Central memory CD8-positive, alpha-beta T cell (primary cell): ENCODE results near the gene BNC2.

ENCODE experiments used
- ATAC-seq: fragments of 150-1000 bp; cut with Tn5 transposase; replicated peaks from 2 replicates; pipeline ENCODE4 v1.10.0; 2022; ENCODE audit warnings: mild to moderate bottlenecking, moderate FRiP score, moderate number of reproducible peaks; ENCODE audit not compliant: poor library complexity, severe bottlenecking; ENCODE audit errors: extremely low read depth
- DNase-seq, 2 donors: peaks; one replicate each; pipeline ENCODE4 v3.0.0; 2021; ENCODE audit warnings: low spot score in 2 of 2
- H3K27ac Mint-ChIP-seq: one replicate; pipeline ENCODE4 v1.8.0; 2022; ENCODE audit warnings: low read depth, mild to moderate bottlenecking, moderate library complexity, mixed read lengths
- H3K27me3 Mint-ChIP-seq: one replicate; pipeline ENCODE4 v1.8.0; 2022; ENCODE audit warnings: mixed read lengths
- H3K36me3 Mint-ChIP-seq: one replicate; pipeline ENCODE4 v1.8.0; 2022; ENCODE audit warnings: mild to moderate bottlenecking, moderate library complexity, mixed read lengths; ENCODE audit not compliant: insufficient read depth
- H3K4me1 Mint-ChIP-seq: one replicate; pipeline ENCODE4 v1.8.0; 2022; ENCODE audit warnings: mixed read lengths
- H3K4me3 Mint-ChIP-seq: one replicate; pipeline ENCODE4 v1.8.0; 2022; ENCODE audit warnings: mild to moderate bottlenecking, moderate library complexity, mixed read lengths
- H3K9me3 Mint-ChIP-seq: one replicate; pipeline ENCODE4 v1.8.0; 2022; ENCODE audit warnings: mixed read lengths

BNC2 gene

GRCh38 chr9:16459421-16460148 is 410.9 kb downstream of the BNC2 start:
- ATAC-seq (no peak), DNase-seq (no peak)
- H3K27me3 Mint-ChIP-seq = no peaks in the 10 kb centered on the region
- no peak overlapping the region for H3K4me3 Mint-ChIP-seq
- H3K27ac Mint-ChIP-seq = no peak overlapping the region
- no peaks in the 10 kb centered on the region for H3K9me3 Mint-ChIP-seq
- no peaks in the 10 kb centered on the region for H3K4me1 Mint-ChIP-seq
- no peaks in the 10 kb centered on the region for H3K36me3 Mint-ChIP-seq

- H3K27ac Mint-ChIP-seq = no peak overlapping the region
- ATAC-seq (no peak), DNase-seq (no peak)
Observed at GRCh38 chr9:16458696-16459420, 411.6 kb downstream of the BNC2 start.

GRCh38 chr9:16455842-16456241 is 414.6 kb downstream of the BNC2 start:
- peaks cover 3% of the 10 kb centered on the region for H3K36me3 Mint-ChIP-seq
- H3K27ac Mint-ChIP-seq = no peak overlapping the region
- H3K4me3 Mint-ChIP-seq = no peak overlapping the region
- DNase-seq (no peak), ATAC-seq (no peak)
- no peaks in the 10 kb centered on the region for H3K4me1 Mint-ChIP-seq
- no peaks in the 10 kb centered on the region for H3K27me3 Mint-ChIP-seq
- no peaks in the 10 kb centered on the region for H3K9me3 Mint-ChIP-seq

More at GRCh38 chr9:16458696-16459420, 411.6 kb downstream of the BNC2 start:
- Mint-ChIP-seq H3K4me3 (no peak overlapping the region), H3K9me3 (no peaks in the 10 kb centered on the region), H3K27me3 (no peaks in the 10 kb centered on the region), H3K36me3 (no peaks in the 10 kb centered on the region), H3K4me1 (no peaks in the 10 kb centered on the region)

- Mint-ChIP-seq H3K4me3 (no peak overlapping the region), H3K9me3 (peaks cover 6% of the 10 kb centered on the region), H3K36me3 (peaks cover 3% of the 10 kb centered on the region), H3K27me3 (no peaks in the 10 kb centered on the region), H3K4me1 (no peaks in the 10 kb centered on the region), H3K27ac (no peak overlapping the region)
- ATAC-seq (no peak), DNase-seq (no peak)
Observed at GRCh38 chr9:16453390-16453789, 417.1 kb downstream of the BNC2 start.

GRCh38 chr9:16450578-16450977 is 419.9 kb downstream of the BNC2 start:
- H3K36me3 Mint-ChIP-seq = peaks cover 3% of the 10 kb centered on the region
- no peaks in the 10 kb centered on the region for H3K27me3 Mint-ChIP-seq
- H3K27ac Mint-ChIP-seq = no peak overlapping the region

GRCh38 chr9:16450043-16450442 is 420.4 kb downstream of the BNC2 start:
- Mint-ChIP-seq H3K4me3 (no peak overlapping the region), H3K27me3 (no peaks in the 10 kb centered on the region), H3K4me1 (no peaks in the 10 kb centered on the region), H3K27ac (no peak overlapping the region), H3K36me3 (peaks cover 3% of the 10 kb centered on the region), H3K9me3 (peaks cover 6% of the 10 kb centered on the region)
- DNase-seq (no peak), ATAC-seq (no peak)

More at GRCh38 chr9:16450578-16450977, 419.9 kb downstream of the BNC2 start:
- Mint-ChIP-seq H3K4me3 (no peak overlapping the region), H3K4me1 (no peaks in the 10 kb centered on the region), H3K9me3 (peaks cover 6% of the 10 kb centered on the region)
- DNase-seq (no peak), ATAC-seq (no peak)

GRCh38 chr9:16449076-16449730 is 421.3 kb downstream of the BNC2 start:
- no peak for ATAC-seq
- H3K4me1 Mint-ChIP-seq = no peaks in the 10 kb centered on the region
- no peak overlapping the region for H3K4me3 Mint-ChIP-seq
- H3K27me3 Mint-ChIP-seq = no peaks in the 10 kb centered on the region
- DNase-seq = no peak
- H3K36me3 Mint-ChIP-seq = peaks cover 3% of the 10 kb centered on the region
- H3K9me3 Mint-ChIP-seq = peaks cover 6% of the 10 kb centered on the region
- H3K27ac Mint-ChIP-seq = no peak overlapping the region

GRCh38 chr9:16447946-16448345 is 422.5 kb downstream of the BNC2 start:
- Mint-ChIP-seq H3K9me3 (peaks cover 6% of the 10 kb centered on the region), H3K36me3 (peaks cover 3% of the 10 kb centered on the region), H3K4me1 (no peaks in the 10 kb centered on the region), H3K4me3 (no peak overlapping the region), H3K27ac (no peak overlapping the region), H3K27me3 (no peaks in the 10 kb centered on the region)
- no peak for DNase-seq
- no peak for ATAC-seq

GRCh38 chr9:16446636-16447035 is 423.8 kb downstream of the BNC2 start:
- no peak overlapping the region for H3K27ac Mint-ChIP-seq
- H3K4me1 Mint-ChIP-seq = no peaks in the 10 kb centered on the region

GRCh38 chr9:16445141-16445920 is 425.1 kb downstream of the BNC2 start:
- no peak for DNase-seq
- no peak overlapping the region for H3K27ac Mint-ChIP-seq
- H3K4me3 Mint-ChIP-seq = no peak overlapping the region

More at GRCh38 chr9:16446636-16447035, 423.8 kb downstream of the BNC2 start:
- ATAC-seq = no peak
- Mint-ChIP-seq H3K9me3 (peaks cover 6% of the 10 kb centered on the region), H3K4me3 (no peak overlapping the region), H3K36me3 (peaks cover under 1% of the 10 kb centered on the region), H3K27me3 (no peaks in the 10 kb centered on the region)
- DNase-seq = no peak

GRCh38 chr9:16442622-16443021 is 427.8 kb downstream of the BNC2 start:
- no peak for DNase-seq
- Mint-ChIP-seq H3K4me3 (no peak overlapping the region), H3K36me3 (no peaks in the 10 kb centered on the region), H3K9me3 (no peaks in the 10 kb centered on the region), H3K27me3 (no peaks in the 10 kb centered on the region), H3K4me1 (no peaks in the 10 kb centered on the region), H3K27ac (no peak overlapping the region)
- ATAC-seq = no peak

More at GRCh38 chr9:16445141-16445920, 425.1 kb downstream of the BNC2 start:
- no peaks in the 10 kb centered on the region for H3K4me1 Mint-ChIP-seq
- ATAC-seq = no peak
- H3K27me3 Mint-ChIP-seq = no peaks in the 10 kb centered on the region
- H3K36me3 Mint-ChIP-seq = no peaks in the 10 kb centered on the region
- peaks cover 6% of the 10 kb centered on the region for H3K9me3 Mint-ChIP-seq

- Mint-ChIP-seq H3K36me3 (no peaks in the 10 kb centered on the region), H3K9me3 (no peaks in the 10 kb centered on the region), H3K27ac (no peak overlapping the region), H3K27me3 (no peaks in the 10 kb centered on the region), H3K4me1 (no peaks in the 10 kb centered on the region), H3K4me3 (no peak overlapping the region)
- ATAC-seq (no peak), DNase-seq (no peak)
Observed at GRCh38 chr9:16441791-16442190, 428.7 kb downstream of the BNC2 start.
